Measurements from ENCODE around the gene PFDN5.
A peak's percentile ranks its signal among the peaks of the same experiment; 100 is the strongest.

PFDN5 gene

DNA sequence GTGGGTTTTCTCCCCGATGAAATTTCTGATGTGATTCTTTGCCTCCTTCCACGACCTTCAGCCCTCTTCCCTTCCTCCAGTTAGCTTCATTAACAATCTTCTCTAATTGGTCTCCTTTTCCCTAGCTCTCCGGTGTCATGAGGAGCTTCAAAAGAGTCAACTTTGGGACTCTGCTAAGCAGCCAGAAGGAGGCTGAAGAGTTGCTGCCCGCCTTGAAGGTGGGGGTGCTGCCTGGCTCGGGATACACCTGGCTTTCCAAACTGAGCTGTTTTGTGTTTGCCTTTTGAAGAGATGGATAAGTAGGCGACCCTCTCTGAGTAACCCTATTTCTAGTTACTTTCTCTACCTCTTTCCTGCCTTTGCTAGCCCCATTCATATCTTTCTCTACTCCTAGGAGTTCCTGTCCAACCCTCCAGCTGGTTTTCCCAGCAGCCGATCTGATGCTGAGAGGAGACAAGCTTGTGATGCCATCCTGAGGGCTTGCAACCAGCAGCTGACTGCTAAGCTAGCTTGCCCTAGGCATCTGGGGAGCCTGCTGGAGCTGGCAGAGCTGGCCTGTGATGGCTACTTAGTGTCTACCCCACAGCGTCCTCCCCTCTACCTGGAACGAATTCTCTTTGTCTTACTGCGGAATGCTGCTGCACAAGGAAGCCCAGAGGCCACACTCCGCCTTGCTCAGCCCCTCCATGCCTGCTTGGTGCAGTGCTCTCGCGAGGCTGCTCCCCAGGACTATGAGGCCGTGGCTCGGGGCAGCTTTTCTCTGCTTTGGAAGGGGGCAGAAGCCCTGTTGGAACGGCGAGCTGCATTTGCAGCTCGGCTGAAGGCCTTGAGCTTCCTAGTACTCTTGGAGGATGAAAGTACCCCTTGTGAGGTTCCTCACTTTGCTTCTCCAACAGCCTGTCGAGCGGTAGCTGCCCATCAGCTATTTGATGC lies 26.4 kb upstream of the PFDN5 start:
- in situ Hi-C loops (cut with HindIII; ENCODE audit: low sequenced_read_pairs) = no loop called here
- peak; percentile 15 for DNase-seq (ENCODE audit: low read depth, low spot score)
- peak overlapping the region; percentile 69 for H3K4me3 ChIP-seq (ENCODE audit: low read depth, low read length)
- TF ChIP-seq, protein P1, sequence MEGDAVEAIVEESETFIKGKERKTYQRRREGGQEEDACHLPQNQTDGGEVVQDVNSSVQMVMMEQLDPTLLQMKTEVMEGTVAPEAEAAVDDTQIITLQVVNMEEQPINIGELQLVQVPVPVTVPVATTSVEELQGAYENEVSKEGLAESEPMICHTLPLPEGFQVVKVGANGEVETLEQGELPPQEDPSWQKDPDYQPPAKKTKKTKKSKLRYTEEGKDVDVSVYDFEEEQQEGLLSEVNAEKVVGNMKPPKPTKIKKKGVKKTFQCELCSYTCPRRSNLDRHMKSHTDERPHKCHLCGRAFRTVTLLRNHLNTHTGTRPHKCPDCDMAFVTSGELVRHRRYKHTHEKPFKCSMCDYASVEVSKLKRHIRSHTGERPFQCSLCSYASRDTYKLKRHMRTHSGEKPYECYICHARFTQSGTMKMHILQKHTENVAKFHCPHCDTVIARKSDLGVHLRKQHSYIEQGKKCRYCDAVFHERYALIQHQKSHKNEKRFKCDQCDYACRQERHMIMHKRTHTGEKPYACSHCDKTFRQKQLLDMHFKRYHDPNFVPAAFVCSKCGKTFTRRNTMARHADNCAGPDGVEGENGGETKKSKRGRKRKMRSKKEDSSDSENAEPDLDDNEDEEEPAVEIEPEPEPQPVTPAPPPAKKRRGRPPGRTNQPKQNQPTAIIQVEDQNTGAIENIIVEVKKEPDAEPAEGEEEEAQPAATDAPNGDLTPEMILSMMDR (IDR thresholded peaks at IDR 0.05; ENCODE audit: low read depth, low read length) = no peak

- H3K4me3 ChIP-seq (ENCODE audit: low read depth, low read length) = no peak overlapping the region
- in situ Hi-C loops (cut with HindIII; ENCODE audit: low sequenced_read_pairs) = no loop called here
- TF ChIP-seq, protein P1 (IDR thresholded peaks at IDR 0.05; ENCODE audit: low read depth, low read length) = no peak
- DNase-seq (ENCODE audit: low read depth, low spot score) = no peak
Observed at GRCh38 chr12:53274445-53274844, 20.9 kb upstream of the PFDN5 start.

- H3K4me3 ChIP-seq (ENCODE audit: low read depth, low read length) = no peak overlapping the region
- in situ Hi-C loops (cut with HindIII; ENCODE audit: low sequenced_read_pairs) = no loop called here
- DNase-seq (ENCODE audit: low read depth, low spot score) = no peak
- TF ChIP-seq, protein P1 (IDR thresholded peaks at IDR 0.05; ENCODE audit: low read depth, low read length) = no peak
Observed at GRCh38 chr12:53276511-53276910, 18.8 kb upstream of the PFDN5 start.

GRCh38 chr12:53277981-53278380 lies 17.4 kb upstream of the PFDN5 start:
- TF ChIP-seq, protein P1 (IDR thresholded peaks at IDR 0.05; ENCODE audit: low read depth, low read length) = no peak
- in situ Hi-C loops (cut with HindIII; ENCODE audit: low sequenced_read_pairs) = no loop called here
- H3K4me3 ChIP-seq (ENCODE audit: low read depth, low read length) = no peak overlapping the region
- DNase-seq (ENCODE audit: low read depth, low spot score) = no peak

DNA sequence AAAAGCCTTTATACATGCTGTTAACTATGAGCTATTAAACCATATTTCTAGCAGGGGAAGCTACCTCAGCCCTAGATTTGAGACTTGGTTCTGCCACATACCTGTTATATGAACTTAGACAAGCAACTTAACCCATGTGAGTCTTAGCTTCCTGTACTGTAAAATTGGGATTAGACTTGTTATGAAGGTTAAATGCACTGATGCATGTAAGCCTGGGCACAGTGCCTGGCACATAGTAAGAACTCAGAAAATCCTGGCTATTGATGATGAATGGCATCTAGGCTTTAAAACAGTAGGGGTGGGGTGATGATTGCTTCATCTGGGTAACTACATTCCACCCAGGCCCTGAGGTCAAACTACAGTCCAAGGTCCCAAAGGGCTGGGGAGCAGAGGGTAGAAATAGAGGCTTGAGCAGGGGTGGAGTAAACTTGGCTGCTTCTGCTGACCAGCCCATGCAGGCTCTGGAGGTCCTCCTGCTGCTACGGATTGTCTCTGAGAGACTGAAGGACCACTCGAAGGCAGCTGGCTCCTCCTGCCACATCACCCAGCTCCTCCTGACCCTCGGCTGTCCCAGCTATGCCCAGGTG lies 16.0 kb upstream of the PFDN5 start:
- TF ChIP-seq, protein P1 (IDR thresholded peaks at IDR 0.05; ENCODE audit: low read depth, low read length) = no peak
- in situ Hi-C loops (cut with HindIII; ENCODE audit: low sequenced_read_pairs) = no loop called here
- no peak overlapping the region for H3K4me3 ChIP-seq (ENCODE audit: low read depth, low read length)
- DNase-seq (ENCODE audit: low read depth, low spot score) = no peak

DNA sequence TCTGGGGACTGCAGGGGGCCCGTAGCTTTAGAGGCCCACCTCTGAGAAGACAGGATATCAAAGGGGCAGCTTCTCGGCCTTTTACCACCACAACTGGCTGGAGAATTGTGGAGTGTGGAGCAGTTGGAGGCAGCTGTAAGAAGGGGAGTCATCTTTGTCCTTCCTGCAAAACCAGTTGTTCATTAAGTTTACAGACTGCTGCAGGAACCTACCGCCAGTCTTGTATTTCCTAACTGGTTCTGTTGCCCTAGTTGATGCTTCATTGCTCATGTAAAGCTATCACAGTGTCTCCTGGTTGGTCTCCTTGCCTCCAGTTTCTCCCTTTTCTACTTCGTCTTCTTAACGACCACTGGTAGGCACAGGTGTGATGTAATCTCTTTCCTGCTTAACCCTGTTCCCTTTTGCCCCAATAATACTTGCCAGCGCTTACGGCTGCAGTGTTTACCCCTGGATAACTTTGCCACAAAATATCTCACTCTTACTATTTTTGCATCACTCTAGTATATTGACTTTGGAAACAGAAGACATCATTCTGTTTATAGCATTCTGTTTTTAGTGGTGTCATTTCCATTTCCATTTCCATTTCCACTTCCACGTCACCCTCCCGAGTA lies 15.3 kb upstream of the PFDN5 start:
- no peak for DNase-seq (ENCODE audit: low read depth, low spot score)
- in situ Hi-C loops (cut with HindIII; ENCODE audit: low sequenced_read_pairs) = no loop called here
- no peak overlapping the region for H3K4me3 ChIP-seq (ENCODE audit: low read depth, low read length)
- TF ChIP-seq, protein P1 (IDR thresholded peaks at IDR 0.05; ENCODE audit: low read depth, low read length) = no peak

All from astrocyte of the spinal cord (primary cell).